ENCODE data around the gene TMEM229A.
A peak's percentile ranks its signal among the peaks of the same experiment; 100 is the strongest.
"Not testable (repeated sequence)": the region's sequence is repeated elsewhere in the genome, so short reads cannot be mapped to it uniquely, and the experiment has no call there.

TMEM229A gene

GRCh38 chr7:124031919-124032318, 948 bp downstream of the TMEM229A start:
- DNase-seq = no peak

- no peak for DNase-seq
Measured at GRCh38 chr7:124031406-124031805, 1.5 kb downstream of the TMEM229A start.

- no peak for DNase-seq
Measured at GRCh38 chr7:124030964-124031363, 1.9 kb downstream of the TMEM229A start.

DNA sequence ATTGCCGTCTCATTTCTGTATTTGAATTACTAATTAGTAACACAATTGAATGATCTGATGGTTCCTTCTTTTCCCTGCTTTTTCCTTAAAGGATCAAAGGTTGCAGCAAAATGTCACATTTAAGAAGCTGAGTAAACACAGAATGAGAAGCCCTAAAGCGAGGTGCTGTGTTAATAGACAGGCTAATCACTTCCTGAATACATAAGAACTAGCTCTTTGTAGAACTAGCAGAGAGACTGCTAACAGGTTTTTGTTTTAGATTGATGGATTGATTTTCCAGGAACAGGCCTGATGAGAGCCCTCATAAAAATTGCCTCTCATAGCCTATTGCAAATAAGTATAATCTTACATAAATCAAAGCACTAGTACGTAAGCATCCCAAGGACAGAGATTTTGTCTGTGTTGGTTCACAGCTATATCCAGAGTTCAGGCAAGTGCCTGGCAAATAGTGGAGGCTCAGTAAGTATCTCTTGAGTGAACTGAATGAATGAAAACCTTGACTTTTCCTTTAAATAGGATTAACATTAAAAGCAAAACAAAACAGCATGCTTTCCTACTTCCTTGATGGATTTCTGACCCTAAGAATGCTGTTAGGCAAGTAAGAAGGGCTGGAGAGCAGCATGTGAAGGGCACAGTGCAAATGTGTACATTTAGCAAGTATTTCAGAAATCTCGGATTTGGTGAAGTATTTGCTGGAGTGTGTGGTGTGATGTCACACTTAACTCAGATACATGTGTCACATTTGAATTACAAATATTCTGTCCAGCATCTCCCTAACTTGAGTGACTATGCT, 3.3 kb downstream of the TMEM229A start:
- DNase-seq = no peak

- DNase-seq = no peak
Measured at GRCh38 chr7:124027236-124027635, 5.6 kb downstream of the TMEM229A start.

DNA sequence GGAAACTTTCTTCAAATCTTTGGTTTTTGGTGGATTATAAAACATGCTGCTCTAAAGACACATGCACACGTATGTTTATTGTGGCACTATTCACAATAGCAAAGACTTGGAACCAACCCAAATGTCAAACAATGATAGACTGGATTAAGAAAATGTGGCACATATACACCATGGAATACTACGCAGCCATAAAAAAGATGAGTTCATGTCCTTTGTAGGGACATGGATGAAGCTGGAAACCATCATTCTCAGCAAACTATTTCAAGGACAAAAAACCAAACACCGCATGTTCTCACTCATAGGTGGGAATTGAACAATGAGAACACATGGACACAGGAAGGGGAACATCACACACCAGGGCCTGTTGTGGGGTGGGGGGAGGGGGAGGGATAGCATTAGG, 8.5 kb downstream of the TMEM229A start:
- not testable (repeated sequence) for DNase-seq

GRCh38 chr7:124022551-124022950, 10.3 kb downstream of the TMEM229A start:
- DNase-seq = peak; percentile 3

DNA sequence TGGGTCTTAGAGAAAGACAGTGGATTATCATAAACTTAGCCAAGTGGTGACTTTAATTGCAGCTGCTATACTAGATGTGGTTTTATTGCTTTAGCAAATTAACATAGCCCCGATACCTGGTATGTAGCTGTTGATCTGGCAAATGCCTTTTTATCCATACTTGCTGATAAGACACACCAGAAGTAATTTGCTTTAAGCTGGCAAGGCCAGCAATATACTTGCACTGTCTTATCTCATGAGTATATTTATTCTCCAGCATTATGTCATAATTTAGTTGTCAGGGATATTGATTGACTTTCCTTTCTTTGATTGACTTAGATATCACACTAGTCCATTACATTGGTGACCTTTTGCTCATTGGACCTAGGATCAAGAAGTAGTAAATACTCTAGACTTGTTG, 12.8 kb downstream of the TMEM229A start:
- no peak for DNase-seq

DNA sequence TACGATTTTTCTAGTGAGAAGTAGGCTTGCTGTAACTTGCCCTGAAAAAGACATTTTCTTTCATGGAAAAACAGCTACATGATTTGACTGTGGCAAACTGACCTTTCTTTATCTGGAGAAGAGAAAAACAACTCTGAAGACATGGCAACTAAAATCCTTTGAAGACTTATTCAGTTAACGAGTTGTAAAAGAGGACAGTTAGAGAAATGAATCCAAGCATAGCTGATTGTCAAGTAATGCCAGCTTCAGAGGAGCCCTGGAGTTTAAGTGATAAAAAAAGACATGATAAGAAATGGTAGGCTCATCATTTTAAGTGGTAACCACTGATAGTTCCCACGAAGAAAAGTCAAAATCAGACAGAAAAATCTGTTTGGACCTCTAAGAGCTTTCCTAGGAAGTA, 19.6 kb downstream of the TMEM229A start:
- DNase-seq = no peak

DNA sequence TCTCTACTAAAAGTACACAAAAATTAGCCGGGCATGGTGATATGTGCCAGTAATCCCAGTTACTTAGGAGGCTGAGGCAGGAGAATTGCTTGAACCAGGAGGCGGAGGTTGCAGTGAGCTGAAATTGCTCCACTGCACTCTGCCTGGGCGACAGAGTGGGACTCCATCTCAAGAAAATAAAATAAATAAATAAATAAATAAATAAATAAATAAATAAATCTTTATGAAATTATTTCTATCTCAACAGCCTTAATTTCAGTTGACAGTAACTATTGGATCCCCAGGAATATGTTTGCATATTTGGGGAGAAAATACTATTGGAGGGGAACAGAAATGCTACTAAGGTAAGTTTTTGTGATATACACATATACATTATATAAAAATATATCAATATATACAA, 20.0 kb downstream of the TMEM229A start:
- DNase-seq = no peak

GRCh38 chr7:124009321-124009720, 23.5 kb downstream of the TMEM229A start:
- no peak for DNase-seq

GRCh38 chr7:124008296-124008695, 24.6 kb downstream of the TMEM229A start:
- not testable (repeated sequence) for DNase-seq

- no peak for DNase-seq
Measured at GRCh38 chr7:123999703-124000102, 33.2 kb downstream of the TMEM229A start.

DNA sequence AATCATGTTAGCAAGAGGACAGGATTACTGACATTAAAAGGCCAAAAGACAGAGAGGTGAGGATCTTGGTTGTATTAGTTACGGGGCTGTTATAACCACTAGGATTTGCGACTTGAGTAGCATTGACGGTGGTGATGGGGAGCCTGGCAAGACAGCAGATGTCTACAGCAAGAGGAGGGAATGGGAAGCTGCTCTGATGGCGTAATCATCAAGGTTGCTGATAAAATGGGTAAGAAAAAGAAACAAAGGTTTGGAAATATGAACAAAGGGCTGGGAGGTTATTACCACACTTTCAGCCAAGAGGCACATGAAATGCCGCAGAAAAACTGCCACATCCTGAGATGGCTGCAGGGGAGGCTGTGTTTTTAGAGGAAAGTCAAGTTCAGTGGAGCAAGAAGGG, 33.9 kb downstream of the TMEM229A start:
- DNase-seq = no peak

DNA sequence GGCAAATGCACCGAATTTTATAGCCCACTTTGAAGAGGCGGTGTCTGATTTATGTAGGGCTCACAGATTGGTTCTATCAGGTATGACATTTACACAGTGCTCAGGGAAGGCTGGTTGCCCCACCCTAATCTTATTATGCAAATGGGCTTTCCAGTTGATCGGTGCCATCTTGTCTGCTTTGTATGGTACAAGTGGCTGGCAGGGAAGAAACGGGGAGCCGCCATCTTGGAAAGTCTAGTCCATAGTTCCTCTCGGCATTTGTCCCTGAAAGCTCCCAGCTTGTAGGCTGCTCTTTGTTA, 36.6 kb downstream of the TMEM229A start:
- DNase-seq = no peak

DNA sequence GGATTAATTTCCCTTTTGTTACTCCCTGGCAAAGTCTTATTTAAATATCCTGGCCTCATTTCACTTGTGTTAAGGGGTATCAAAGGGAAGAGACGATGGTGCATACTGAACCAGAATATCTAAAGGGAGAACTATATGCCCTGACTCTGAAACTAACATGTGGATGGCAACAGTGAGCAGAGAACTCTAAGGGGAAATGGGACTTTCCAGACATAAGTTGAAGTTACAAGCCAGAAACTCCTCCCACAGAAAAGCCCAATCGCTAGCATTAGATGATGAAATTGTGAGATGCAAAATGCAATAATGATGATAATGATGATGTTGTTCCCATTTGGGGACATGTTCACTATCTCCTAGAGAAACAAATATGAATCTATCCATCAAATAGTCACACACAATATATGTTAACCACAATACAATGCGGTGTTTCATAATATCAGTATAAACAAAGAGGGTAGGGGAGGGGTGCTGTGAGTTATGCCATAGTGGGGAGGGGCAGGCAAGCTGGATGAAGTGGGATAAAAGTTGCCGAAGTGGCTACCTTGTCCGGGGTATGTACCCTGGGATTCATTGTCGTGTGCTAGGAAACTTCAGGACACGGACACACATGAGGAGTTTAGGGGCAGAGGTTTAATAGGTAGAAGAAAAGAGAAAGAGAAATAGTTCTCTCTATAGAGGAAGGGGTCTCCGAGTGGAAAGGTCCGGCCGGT, 37.1 kb downstream of the TMEM229A start:
- no peak for DNase-seq

DNA sequence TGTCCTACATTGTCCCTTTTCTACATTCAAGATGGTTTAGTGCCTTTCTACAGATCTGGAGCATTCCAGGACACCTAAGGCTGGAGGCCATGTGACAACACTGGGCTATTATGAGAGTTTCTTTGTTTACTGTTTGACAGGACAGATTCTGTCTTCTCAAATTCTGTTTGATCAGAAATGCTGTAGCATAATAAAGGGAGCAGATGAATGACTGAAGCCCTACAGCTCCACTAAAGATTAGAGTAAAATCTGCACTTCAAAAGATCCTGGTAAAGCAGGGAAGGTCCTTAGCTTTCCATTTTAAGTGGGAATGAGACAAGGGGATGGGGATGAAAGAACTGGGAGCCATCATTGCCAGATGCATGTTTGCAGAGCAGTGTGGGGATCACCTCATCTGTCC, 38.4 kb downstream of the TMEM229A start:
- DNase-seq = no peak

DNA sequence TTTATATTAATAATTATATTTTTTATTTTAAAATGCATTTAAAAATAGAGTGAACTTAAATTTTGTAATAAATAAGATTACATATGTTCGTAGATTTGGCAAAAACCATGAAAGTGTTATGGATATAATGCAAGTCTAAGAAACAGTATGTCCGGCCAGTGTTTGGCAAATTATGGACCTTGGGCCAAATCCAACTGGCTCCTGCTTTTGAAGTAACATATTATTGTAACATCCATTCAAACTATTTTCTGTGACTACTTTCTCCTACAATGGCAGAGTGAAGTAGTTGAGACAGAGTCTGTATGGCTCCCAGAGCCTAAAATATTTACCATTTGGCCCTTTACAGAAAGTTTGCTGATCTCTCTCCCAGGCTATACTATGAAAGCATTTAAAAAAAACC, 38.9 kb downstream of the TMEM229A start:
- no peak for DNase-seq

GRCh38 chr7:123992913-123993518, 39.9 kb downstream of the TMEM229A start:
- DNase-seq = no peak

DNA sequence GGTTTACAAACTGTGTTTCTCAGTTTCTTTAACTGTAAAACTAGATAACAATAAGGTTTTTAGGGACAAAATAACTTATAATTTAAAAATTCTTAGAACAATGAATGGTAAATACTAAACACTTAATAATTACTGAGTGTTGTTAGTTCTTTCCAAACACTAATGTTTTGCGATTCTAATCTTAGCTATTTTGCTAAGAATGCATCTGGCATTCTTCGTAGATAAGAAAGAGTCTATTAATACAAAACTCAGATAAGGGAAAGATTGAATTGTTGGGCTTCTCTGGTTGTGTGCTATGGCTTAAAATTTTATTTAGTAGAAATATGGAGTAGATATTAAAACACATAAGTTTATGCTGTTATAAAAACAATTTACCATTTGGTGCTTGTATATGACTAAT, 45.4 kb downstream of the TMEM229A start:
- DNase-seq = no peak
